GM12878 (cell line): ENCODE data around the gene ROBO1.

Experiments
- EP300 ChIP-seq, 2 experiments: fragments of 150-350 bp in 1 of 2; IDR thresholded peaks; 2 replicates each; pipeline ENCODE4 v1.6.1; 2011 to 2012; ENCODE audit warnings: low read depth in 2 of 2, low read length in 2 of 2, borderline replicate concordance in 1 of 2, improper control_type of control experiment in 1 of 2, inconsistent platforms in 1 of 2; ENCODE audit not compliant: control insufficient read depth in 1 of 2
- EZH2 ChIP-seq: IDR thresholded peaks from 2 replicates; pipeline ENCODE4 v1.6.1; 2012; ENCODE audit warnings: low read depth, mild to moderate bottlenecking, control low read depth, inconsistent platforms, low read length, borderline replicate concordance; ENCODE audit not compliant: control insufficient read depth
- JUNB ChIP-seq: IDR thresholded peaks from 2 replicates; pipeline ENCODE4 v1.6.1; 2016; ENCODE audit warnings: antibody characterized with exemption, mild to moderate bottlenecking
- NFYA ChIP-seq: IDR thresholded peaks from 2 replicates; pipeline ENCODE4 v1.6.1; 2011; ENCODE audit warnings: low read depth, mild to moderate bottlenecking, low read length, improper control_type of control experiment, borderline replicate concordance
- POLR2A ChIP-seq: IDR thresholded peaks from 2 replicates; pipeline ENCODE4 v1.6.1; 2011; ENCODE audit warnings: low read depth, mild to moderate bottlenecking, low read length
- RAD21 ChIP-seq: IDR thresholded peaks from 2 replicates; pipeline ENCODE4 v1.6.1; 2011; ENCODE audit warnings: mild to moderate bottlenecking, low read depth, low read length, moderate library complexity; ENCODE audit not compliant: insufficient read depth
- ZNF274 ChIP-seq: IDR thresholded peaks from one replicate; pipeline ENCODE4 v1.8.0; 2011; ENCODE audit not compliant: insufficient read length, insufficient read depth

DNA sequence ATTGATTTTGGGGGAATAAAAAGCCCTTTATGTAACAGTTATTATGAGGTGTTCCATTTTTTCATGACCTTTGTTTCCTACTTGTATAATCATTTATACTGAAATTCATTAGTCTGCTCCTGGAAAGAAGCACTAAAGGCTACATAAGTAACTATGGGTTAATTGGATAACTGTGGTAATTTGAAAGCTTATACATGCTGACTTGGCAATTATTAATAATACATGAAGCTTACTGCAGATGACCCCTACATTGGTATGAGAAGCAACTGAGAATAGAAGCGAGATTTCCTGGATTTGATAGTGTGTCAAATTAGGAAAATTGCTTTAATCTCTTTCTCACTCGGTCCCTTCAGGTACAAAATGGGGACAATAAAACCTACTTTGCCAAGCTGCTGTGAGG, 658.0 kb downstream of the ROBO1 start:
- no peak for TF ChIP-seq EP300 (IDR thresholded peaks at IDR 0.05; ENCODE audit: borderline replicate concordance in 1 of 2, control insufficient read depth in 1 of 2, low read depth in 2 of 2, low read length in 2 of 2)
- TF ChIP-seq ZNF274 = no peak
- no peak for TF ChIP-seq POLR2A
- no peak for TF ChIP-seq NFYA
- TF ChIP-seq JUNB = no peak
- TF ChIP-seq RAD21 = no peak
- no peak for TF ChIP-seq EZH2
